Ishikawa (cell line): ENCODE data around the gene RLN3.

Experiments
- CEBPB ChIP-seq: IDR thresholded peaks from 2 replicates; pipeline ENCODE4 v1.6.1; 2012
- CREB1 ChIP-seq: IDR thresholded peaks from 2 replicates; pipeline ENCODE4 v1.6.1; 2012; ENCODE audit warnings: low read depth
- EGR1 ChIP-seq: IDR thresholded peaks from 2 replicates; pipeline ENCODE4 v1.6.1; 2012
- EP300 ChIP-seq: IDR thresholded peaks from 2 replicates; pipeline ENCODE4 v1.6.1; 2012; ENCODE audit warnings: borderline replicate concordance
- FOXM1 ChIP-seq: IDR thresholded peaks from 2 replicates; pipeline ENCODE4 v1.6.1; 2012; ENCODE audit warnings: low read depth, borderline replicate concordance
- NFIC ChIP-seq: IDR thresholded peaks from 2 replicates; pipeline ENCODE4 v1.6.1; 2012
- RAD21 ChIP-seq: IDR thresholded peaks from 2 replicates; pipeline ENCODE4 v1.6.1; 2012; ENCODE audit warnings: low read depth
- TAF1 ChIP-seq: IDR thresholded peaks from 2 replicates; pipeline ENCODE4 v1.6.1; 2012; ENCODE audit warnings: low read depth, mild to moderate bottlenecking
- TCF12 ChIP-seq: IDR thresholded peaks from 2 replicates; pipeline ENCODE4 v1.6.1; 2012; ENCODE audit warnings: low read depth
- TEAD4 ChIP-seq: IDR thresholded peaks from 2 replicates; pipeline ENCODE4 v1.6.1; 2012
- YY1 ChIP-seq: IDR thresholded peaks from 2 replicates; pipeline ENCODE4 v1.6.1; 2012; ENCODE audit warnings: low read depth
- ZBTB7A ChIP-seq: IDR thresholded peaks from 2 replicates; pipeline ENCODE4 v1.6.1; 2012; ENCODE audit warnings: low read depth
- TF ChIP-seq, protein P1 (sequence below): IDR thresholded peaks from 2 replicates; pipeline ENCODE4 v1.6.1; 2012
- TF ChIP-seq, protein P2 (sequence below): IDR thresholded peaks from 2 replicates; pipeline ENCODE4 v1.6.1; 2012
- TF ChIP-seq, protein P3 (sequence below): IDR thresholded peaks from 2 replicates; pipeline ENCODE4 v1.6.1; 2012; ENCODE audit warnings: low read depth, mild to moderate bottlenecking

Gene RLN3

DNA sequence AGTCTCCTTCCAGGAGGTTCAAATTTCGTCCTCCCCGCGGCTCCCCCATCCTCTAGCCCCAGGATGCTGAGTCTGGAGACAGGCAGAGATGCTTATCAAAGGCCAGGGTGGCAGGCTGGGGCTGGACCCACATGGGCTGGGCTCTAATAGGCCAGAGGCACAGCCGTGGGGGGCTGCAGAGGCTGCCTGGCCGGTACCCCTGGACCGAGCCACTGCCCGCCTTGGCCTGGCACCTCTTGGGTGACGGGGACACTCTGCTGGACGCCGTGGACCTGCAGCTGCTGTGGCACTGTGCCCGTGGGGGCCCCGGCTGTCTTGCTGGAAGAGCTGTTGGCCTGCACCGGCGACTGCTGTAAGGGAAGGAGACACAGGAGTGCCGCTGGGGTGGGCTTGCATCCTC lies 47.6 kb upstream of the RLN3 start:
- TF ChIP-seq ZBTB7A, result no peak

DNA sequence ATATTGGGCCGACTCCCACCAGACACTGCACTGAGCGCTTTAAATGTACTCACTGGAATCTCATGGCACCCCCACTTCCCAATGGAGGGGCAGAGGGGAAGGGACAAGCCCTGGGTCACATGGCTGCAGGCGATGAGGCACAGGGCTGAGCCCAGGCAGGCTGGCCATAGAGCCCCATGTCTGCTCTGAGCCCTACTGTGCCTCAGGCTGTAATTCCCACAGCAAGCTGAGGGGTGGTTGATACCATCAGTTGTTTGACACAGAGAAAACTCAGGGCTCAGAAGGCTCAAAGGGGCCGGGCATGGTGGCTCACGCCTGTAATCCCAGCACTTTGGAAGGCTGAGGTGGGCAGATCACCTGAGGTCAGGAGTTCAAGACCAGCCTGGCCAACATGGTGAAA lies 46.9 kb upstream of the RLN3 start:
- TF ChIP-seq YY1 (no peak), EGR1 (no peak), TAF1 (no peak), TCF12 (no peak), CEBPB (no peak), RAD21 (no peak), ZBTB7A (no peak), EP300 (no peak), TEAD4 (no peak)
- TF ChIP-seq, protein P1, sequence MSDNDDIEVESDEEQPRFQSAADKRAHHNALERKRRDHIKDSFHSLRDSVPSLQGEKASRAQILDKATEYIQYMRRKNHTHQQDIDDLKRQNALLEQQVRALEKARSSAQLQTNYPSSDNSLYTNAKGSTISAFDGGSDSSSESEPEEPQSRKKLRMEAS, result no peak
- TF ChIP-seq, protein P2, sequence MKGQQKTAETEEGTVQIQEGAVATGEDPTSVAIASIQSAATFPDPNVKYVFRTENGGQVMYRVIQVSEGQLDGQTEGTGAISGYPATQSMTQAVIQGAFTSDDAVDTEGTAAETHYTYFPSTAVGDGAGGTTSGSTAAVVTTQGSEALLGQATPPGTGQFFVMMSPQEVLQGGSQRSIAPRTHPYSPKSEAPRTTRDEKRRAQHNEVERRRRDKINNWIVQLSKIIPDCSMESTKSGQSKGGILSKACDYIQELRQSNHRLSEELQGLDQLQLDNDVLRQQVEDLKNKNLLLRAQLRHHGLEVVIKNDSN, result no peak
- TF ChIP-seq, protein P3, sequence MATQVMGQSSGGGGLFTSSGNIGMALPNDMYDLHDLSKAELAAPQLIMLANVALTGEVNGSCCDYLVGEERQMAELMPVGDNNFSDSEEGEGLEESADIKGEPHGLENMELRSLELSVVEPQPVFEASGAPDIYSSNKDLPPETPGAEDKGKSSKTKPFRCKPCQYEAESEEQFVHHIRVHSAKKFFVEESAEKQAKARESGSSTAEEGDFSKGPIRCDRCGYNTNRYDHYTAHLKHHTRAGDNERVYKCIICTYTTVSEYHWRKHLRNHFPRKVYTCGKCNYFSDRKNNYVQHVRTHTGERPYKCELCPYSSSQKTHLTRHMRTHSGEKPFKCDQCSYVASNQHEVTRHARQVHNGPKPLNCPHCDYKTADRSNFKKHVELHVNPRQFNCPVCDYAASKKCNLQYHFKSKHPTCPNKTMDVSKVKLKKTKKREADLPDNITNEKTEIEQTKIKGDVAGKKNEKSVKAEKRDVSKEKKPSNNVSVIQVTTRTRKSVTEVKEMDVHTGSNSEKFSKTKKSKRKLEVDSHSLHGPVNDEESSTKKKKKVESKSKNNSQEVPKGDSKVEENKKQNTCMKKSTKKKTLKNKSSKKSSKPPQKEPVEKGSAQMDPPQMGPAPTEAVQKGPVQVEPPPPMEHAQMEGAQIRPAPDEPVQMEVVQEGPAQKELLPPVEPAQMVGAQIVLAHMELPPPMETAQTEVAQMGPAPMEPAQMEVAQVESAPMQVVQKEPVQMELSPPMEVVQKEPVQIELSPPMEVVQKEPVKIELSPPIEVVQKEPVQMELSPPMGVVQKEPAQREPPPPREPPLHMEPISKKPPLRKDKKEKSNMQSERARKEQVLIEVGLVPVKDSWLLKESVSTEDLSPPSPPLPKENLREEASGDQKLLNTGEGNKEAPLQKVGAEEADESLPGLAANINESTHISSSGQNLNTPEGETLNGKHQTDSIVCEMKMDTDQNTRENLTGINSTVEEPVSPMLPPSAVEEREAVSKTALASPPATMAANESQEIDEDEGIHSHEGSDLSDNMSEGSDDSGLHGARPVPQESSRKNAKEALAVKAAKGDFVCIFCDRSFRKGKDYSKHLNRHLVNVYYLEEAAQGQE, result no peak

DNA sequence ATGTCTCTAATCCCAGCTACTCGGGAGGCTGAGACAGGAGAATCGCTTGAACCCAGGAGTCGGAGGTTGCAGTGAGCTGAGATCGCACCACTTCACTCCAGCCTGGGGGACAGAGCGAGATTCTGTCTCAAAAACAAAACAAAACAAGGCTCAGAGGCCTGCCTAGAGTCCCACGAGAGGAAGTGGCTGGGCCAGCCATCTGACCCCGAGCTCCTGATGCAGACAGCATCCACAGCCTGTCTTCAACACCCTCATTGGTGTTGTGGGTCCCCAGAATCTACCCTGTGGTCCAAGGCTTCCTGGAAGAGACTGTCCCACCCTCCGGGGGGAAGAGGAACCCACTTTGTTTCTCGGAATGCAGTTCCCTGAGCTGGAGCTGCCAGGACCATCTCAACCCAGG lies 46.5 kb upstream of the RLN3 start:
- no peak for TF ChIP-seq FOXM1
- TF ChIP-seq, protein P3, result no peak
- TF ChIP-seq, protein P2, result no peak
- no peak for TF ChIP-seq TEAD4
- no peak for TF ChIP-seq CREB1
- no peak for TF ChIP-seq EGR1
- no peak for TF ChIP-seq YY1
- no peak for TF ChIP-seq EP300
- no peak for TF ChIP-seq TCF12
- TF ChIP-seq ZBTB7A, result no peak
- no peak for TF ChIP-seq RAD21
- TF ChIP-seq, protein P1, result no peak
- TF ChIP-seq TAF1, result no peak
- TF ChIP-seq CEBPB, result no peak
- TF ChIP-seq NFIC, result no peak

DNA sequence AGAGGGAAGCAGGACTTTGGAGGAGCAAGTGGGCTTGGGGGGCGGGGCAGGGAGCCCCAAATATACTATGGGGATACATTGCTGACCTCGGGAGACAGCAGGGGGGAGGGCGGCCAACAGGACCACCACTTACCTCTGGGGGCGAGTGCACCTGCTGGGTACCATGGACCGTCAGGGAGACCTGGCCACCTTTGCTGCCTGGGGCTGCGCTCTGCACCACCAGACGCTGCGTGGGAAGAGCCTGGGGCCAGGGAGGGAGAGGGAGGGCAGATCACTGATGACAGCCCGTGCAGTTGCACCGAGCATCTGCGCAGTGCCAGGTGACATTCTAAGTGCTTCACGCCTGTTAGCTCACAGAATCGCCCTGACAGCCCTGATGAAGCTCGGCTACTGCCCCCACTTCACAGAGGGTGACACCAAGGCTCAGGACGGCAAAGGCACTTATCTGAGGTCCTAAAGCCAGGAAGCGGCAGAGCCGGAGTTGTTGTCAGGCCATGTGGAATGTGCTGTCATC lies 45.9 kb upstream of the RLN3 start:
- no peak for TF ChIP-seq ZBTB7A
- TF ChIP-seq TEAD4, result no peak
- TF ChIP-seq YY1, result no peak
- TF ChIP-seq TAF1, result no peak
- TF ChIP-seq NFIC, result no peak
- TF ChIP-seq, protein P1, result no peak

DNA sequence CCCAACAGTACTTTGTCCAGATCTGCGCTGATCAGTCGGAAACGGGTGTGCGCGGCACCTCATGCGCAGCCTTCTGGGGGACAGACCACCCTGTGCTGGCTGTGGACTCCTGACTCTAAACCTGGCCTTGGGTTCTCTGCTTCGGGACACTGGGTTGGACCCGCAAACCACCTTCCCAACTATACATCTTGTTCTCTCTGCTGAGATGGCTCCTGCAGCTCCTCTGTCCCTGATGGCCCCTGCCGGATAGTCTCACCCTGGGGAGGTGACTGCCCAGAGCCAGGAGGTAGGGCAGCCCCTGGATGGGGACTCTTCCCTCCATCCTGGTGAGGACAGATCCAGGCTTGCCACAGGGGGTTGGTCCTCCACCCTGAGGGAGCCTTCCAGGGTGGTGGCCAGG lies 45.2 kb upstream of the RLN3 start:
- TF ChIP-seq CREB1, result no peak
- TF ChIP-seq, protein P3, result no peak
- no peak for TF ChIP-seq RAD21
- TF ChIP-seq EGR1, result no peak
